ENCODE measurements around the gene SBNO2.

DNA sequence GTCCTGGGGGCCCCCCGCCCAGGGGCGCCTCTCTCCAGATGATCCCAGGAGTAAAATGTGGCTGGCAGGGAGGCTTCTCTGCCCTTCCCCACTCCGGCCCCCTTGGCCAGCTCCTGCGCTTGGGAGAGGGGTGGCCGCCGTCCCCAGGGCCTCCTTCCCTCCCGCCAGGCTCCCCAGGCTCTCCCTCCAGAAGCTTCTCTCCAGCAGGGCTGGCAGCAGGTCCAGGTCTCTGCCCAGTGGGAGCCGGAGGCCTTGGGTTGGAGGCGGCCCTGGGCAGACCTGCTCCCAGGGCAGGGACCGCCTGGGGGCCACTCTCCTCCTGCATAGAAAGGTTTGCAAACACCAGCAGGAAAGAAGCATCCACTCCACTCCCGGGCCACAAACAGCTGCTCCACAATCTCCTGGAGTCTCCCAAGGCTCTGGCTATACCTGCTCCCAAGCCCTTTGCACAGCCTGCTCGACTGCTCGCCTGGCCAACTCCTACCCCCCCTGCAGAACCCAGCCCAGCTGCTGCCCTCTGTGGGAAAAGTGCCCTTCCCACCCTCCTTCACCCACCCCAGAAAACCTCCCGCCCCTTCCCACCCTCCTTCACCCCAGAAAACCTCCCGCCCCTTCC lies 26.0 kb downstream of the SBNO2 start:
- TF ChIP-seq CTCF (IDR thresholded peaks at IDR 0.05) (no peak), EZH2 (IDR thresholded peaks at IDR 0.05) (no peak), EZH2phosphoT487 (IDR thresholded peaks at IDR 0.05) (no peak)

Measured in neural progenitor cell (in vitro differentiated cells).